Astrocyte (in vitro differentiated cells and primary cell): ENCODE results near the gene MYL6B. TPM values are rescaled to one million over a fixed set of nuclear protein-coding genes. Genes with fewer than 3 reads are reported as not detected.
A peak's percentile ranks its signal among the peaks of the same experiment; 100 is the strongest.

Source experiments
- DNase-seq: peaks from one replicate; pipeline ENCODE4 v3.0.0-alpha.2; 2010; ENCODE audit warnings: low read depth
- FAIRE-seq: peaks from 2 replicates; lab custom pipeline; 2011; peaks lifted over from hg19 to GRCh38; lab: Jason Lieb, UNC
- H2AFZ ChIP-seq: 2 replicates; pipeline ENCODE4 v1.6.0; 2012; ENCODE audit warnings: low read depth, low read length, inconsistent platforms
- H3K27ac ChIP-seq: 2 replicates; pipeline ENCODE4 v1.5.1; 2011; ENCODE audit warnings: low read depth, low read length, inconsistent platforms
- H3K27me3 ChIP-seq: 2 replicates; pipeline ENCODE4 v1.6.0; 2011; ENCODE audit warnings: low read length, inconsistent platforms; ENCODE audit not compliant: insufficient read depth
- H3K36me3 ChIP-seq: 2 replicates; pipeline ENCODE4 v1.5.1; 2011; ENCODE audit warnings: low read length, inconsistent platforms; ENCODE audit not compliant: insufficient read depth
- H3K4me1 ChIP-seq: 2 replicates; pipeline ENCODE4 v1.5.1; 2011; ENCODE audit warnings: low read length, inconsistent platforms; ENCODE audit not compliant: insufficient read depth
- H3K4me2 ChIP-seq: 2 replicates; pipeline ENCODE4 v1.6.0; 2012; ENCODE audit warnings: low read length, inconsistent platforms
- H3K4me3 ChIP-seq: 2 replicates; pipeline ENCODE4 v1.5.1; 2011; ENCODE audit warnings: low read depth, mild to moderate bottlenecking, low read length, inconsistent platforms; ENCODE audit not compliant: insufficient read depth
- H3K79me2 ChIP-seq: 2 replicates; pipeline ENCODE4 v1.6.0; 2012; ENCODE audit warnings: mild to moderate bottlenecking, low read length, inconsistent platforms; ENCODE audit not compliant: insufficient read depth
- H3K9ac ChIP-seq: 2 replicates; pipeline ENCODE4 v1.6.0; 2012; ENCODE audit warnings: mild to moderate bottlenecking, low read length, inconsistent platforms
- H3K9me3 ChIP-seq: 2 replicates; pipeline ENCODE4 v1.5.1; 2012; ENCODE audit warnings: low read depth, mild to moderate bottlenecking, low read length, inconsistent platforms; ENCODE audit not compliant: insufficient read depth
- H4K20me1 ChIP-seq: 2 replicates; pipeline ENCODE4 v1.6.0; 2012; ENCODE audit warnings: low read length, inconsistent platforms; ENCODE audit not compliant: insufficient read depth
- H3K27ac Mint-ChIP-seq: one replicate; pipeline ENCODE4 v1.8.0; 2021; ENCODE audit warnings: mild to moderate bottlenecking, mixed read lengths; ENCODE audit not compliant: unreplicated experiment
- H3K27me3 Mint-ChIP-seq: one replicate; pipeline ENCODE4 v1.8.0; 2021; ENCODE audit warnings: low read depth, mixed read lengths; ENCODE audit not compliant: unreplicated experiment
- H3K36me3 Mint-ChIP-seq: one replicate; pipeline ENCODE4 v1.8.0; 2021; ENCODE audit warnings: low read depth, mixed read lengths; ENCODE audit not compliant: unreplicated experiment
- H3K4me1 Mint-ChIP-seq: one replicate; pipeline ENCODE4 v1.8.0; 2021; ENCODE audit warnings: low read depth, mixed read lengths; ENCODE audit not compliant: unreplicated experiment
- H3K4me3 Mint-ChIP-seq: one replicate; pipeline ENCODE4 v1.8.0; 2021; ENCODE audit warnings: mild to moderate bottlenecking, moderate library complexity, mixed read lengths; ENCODE audit not compliant: unreplicated experiment
- H3K9me3 Mint-ChIP-seq: one replicate; pipeline ENCODE4 v1.8.0; 2021; ENCODE audit warnings: mild to moderate bottlenecking, mixed read lengths; ENCODE audit not compliant: unreplicated experiment
- CTCF ChIP-seq: IDR thresholded peaks from 2 replicates; pipeline ENCODE4 v1.5.1; 2011; ENCODE audit warnings: low read depth, mild to moderate bottlenecking, inconsistent platforms, low read length, moderate library complexity; ENCODE audit not compliant: insufficient read depth
- EZH2 ChIP-seq: IDR thresholded peaks from 2 replicates; pipeline ENCODE4 v1.6.1; 2012; ENCODE audit warnings: mild to moderate bottlenecking, low read length, inconsistent platforms; ENCODE audit not compliant: insufficient read depth
- total RNA-seq: library from RNA; stranded (reverse); gene quantifications from 2 replicates; pipeline ENCODE4 v1.2.1, GENCODE V29; 2021

Gene MYL6B
- total RNA-seq, 1 donor from 2014 or later = 118 TPM

GRCh38 chr12:56159482-56160192 lies 7.2 kb downstream of the MYL6B start:
- H3K4me1 Mint-ChIP-seq = peaks cover 17% of the 10 kb centered on the region
- H3K27me3 Mint-ChIP-seq = no peaks in the 10 kb centered on the region
- H3K9me3 Mint-ChIP-seq = no peaks in the 10 kb centered on the region
- FAIRE-seq = no peak
- DNase-seq = no peak
- Histone ChIP-seq H3K4me1 (peaks cover 33% of the 10 kb centered on the region), H3K9me3 (no peaks in the 10 kb centered on the region), H3K4me3 (peak overlapping the region; percentile 99), H3K9ac (peak overlapping the region; percentile 99), H3K36me3 (peaks cover 46% of the 10 kb centered on the region), H2AFZ (no peak overlapping the region), H4K20me1 (peaks cover 60% of the 10 kb centered on the region), H3K27ac (peak overlapping the region; percentile 95), H3K4me2 (peak overlapping the region; percentile 99), H3K79me2 (peaks cover 44% of the 10 kb centered on the region), H3K27me3 (no peaks in the 10 kb centered on the region)
- peak overlapping the region; percentile 91 for H3K4me3 Mint-ChIP-seq
- H3K36me3 Mint-ChIP-seq = peaks cover 50% of the 10 kb centered on the region
- peak overlapping the region; percentile 99 for H3K27ac Mint-ChIP-seq
- TF ChIP-seq EZH2 (no peak), CTCF (no peak)

- FAIRE-seq = no peak
- H3K36me3 ChIP-seq = peaks cover 45% of the 10 kb centered on the region
Measured at GRCh38 chr12:56160193-56160763, 7.9 kb downstream of the MYL6B start.

More at GRCh38 chr12:56160193-56160763, 7.9 kb downstream of the MYL6B start:
- Mint-ChIP-seq H3K27me3 (no peaks in the 10 kb centered on the region), H3K9me3 (no peaks in the 10 kb centered on the region), H3K4me1 (peaks cover 17% of the 10 kb centered on the region), H3K36me3 (peaks cover 47% of the 10 kb centered on the region), H3K4me3 (peak overlapping the region; percentile 91), H3K27ac (peak overlapping the region; percentile 70)
- Histone ChIP-seq H3K4me2 (peak overlapping the region; percentile 99), H2AFZ (no peak overlapping the region), H3K27ac (peak overlapping the region; percentile 95), H4K20me1 (peaks cover 66% of the 10 kb centered on the region), H3K4me1 (peaks cover 33% of the 10 kb centered on the region), H3K9ac (peak overlapping the region; percentile 99), H3K9me3 (no peaks in the 10 kb centered on the region), H3K4me3 (peak overlapping the region; percentile 99), H3K27me3 (no peaks in the 10 kb centered on the region), H3K79me2 (peaks cover 44% of the 10 kb centered on the region)
- no peak for DNase-seq
- no peak for TF ChIP-seq CTCF
- TF ChIP-seq EZH2 = no peak
